H1 (cell line): ENCODE measurements around the gene EFEMP1. TPM values are rescaled to one million over a fixed set of nuclear protein-coding genes. Genes with fewer than 3 reads are reported as not detected.

Experiments used
- CTCF ChIA-PET: fragments of 300-600 bp; sonication (Branson Sonifier 250); formaldehyde crosslinking; loops from one replicate; lab custom pipeline; 2021; ENCODE audit not compliant: partially characterized antibody; lab: Charles Lee
- POLR2A ChIA-PET: fragments of 300-600 bp; sonication (Branson Sonifier 250); formaldehyde crosslinking; loops from one replicate; lab custom pipeline; 2021; ENCODE audit warnings: inconsistent platforms; ENCODE audit not compliant: partially characterized antibody; lab: Charles Lee
- DNase-seq, 2 experiments: peaks; one replicate each; pipeline versions ENCODE4 v3.0.0 to v3.0.0-alpha.2; 2010 to 2022; ENCODE audit warnings: low spot score in 2 of 2, low read depth in 1 of 2, mixed read lengths in 1 of 2
- FAIRE-seq: peaks from 2 replicates; lab custom pipeline; 2011; peaks lifted over from hg19 to GRCh38; lab: Jason Lieb, UNC
- H2AFZ ChIP-seq: 2 replicates; pipeline ENCODE4 v1.8.1; 2012; ENCODE audit warnings: low read length, inconsistent platforms
- H2AK5ac ChIP-seq: 2 replicates; pipeline ENCODE4 v1.6.1; 2013; ENCODE audit warnings: low read depth, low read length
- H2BK120ac ChIP-seq: replicated peaks from 2 replicates; pipeline ENCODE3; 2013; ENCODE audit warnings: low read depth, low read length, inconsistent platforms
- H2BK12ac ChIP-seq: 2 replicates; pipeline ENCODE4 v1.6.1; 2013; ENCODE audit warnings: low read depth, low read length
- H2BK15ac ChIP-seq: 2 replicates; pipeline ENCODE4 v1.6.1; 2013; ENCODE audit warnings: low read length
- H2BK20ac ChIP-seq: 2 replicates; pipeline ENCODE4 v1.6.1; 2013; ENCODE audit warnings: low read length
- H2BK5ac ChIP-seq: 2 replicates; pipeline ENCODE4 v1.6.1; 2013; ENCODE audit warnings: low read depth, low read length
- H3K14ac ChIP-seq: 2 replicates; pipeline ENCODE4 v1.6.1; 2013; ENCODE audit warnings: inconsistent platforms; ENCODE audit not compliant: insufficient read length
- H3K18ac ChIP-seq: 2 replicates; pipeline ENCODE4 v1.6.1; 2013; ENCODE audit warnings: low read length; ENCODE audit errors: extremely low read depth
- H3K23ac ChIP-seq: 2 replicates; pipeline ENCODE4 v1.6.1; 2013; ENCODE audit warnings: inconsistent platforms; ENCODE audit not compliant: insufficient read length
- H3K23me2 ChIP-seq: 2 replicates; pipeline ENCODE4 v1.6.1; 2013; ENCODE audit warnings: low read depth, low read length
- H3K27ac ChIP-seq: 2 replicates; pipeline ENCODE4 v1.6.1; 2011; ENCODE audit warnings: low read depth, low read length, inconsistent platforms
- H3K27me3 ChIP-seq, 4 experiments: replicated peaks in 1 of 4; 1 replicate in 1 of 4; 2 replicates in 3 of 4; pipeline versions ENCODE4 v1.6.1 to v1.8.1; 2011 to 2013; ENCODE audit warnings: low read length in 3 of 4, mild to moderate bottlenecking in 3 of 4, inconsistent platforms in 2 of 4, mixed read lengths in 2 of 4, moderate library complexity in 1 of 4; ENCODE audit not compliant: control insufficient read depth in 3 of 4, insufficient read depth in 3 of 4; ENCODE audit errors: extremely low read depth in 1 of 4
- H3K36me3 ChIP-seq, 4 experiments: 2 replicates each; pipeline versions ENCODE4 v1.6.1 to v1.8.1; 2011 to 2013; ENCODE audit warnings: mild to moderate bottlenecking in 4 of 4, low read length in 3 of 4, moderate library complexity in 2 of 4, control low read depth in 1 of 4, inconsistent platforms in 1 of 4; ENCODE audit not compliant: insufficient read depth in 4 of 4, control insufficient read depth in 2 of 4
- H3K4ac ChIP-seq: replicated peaks from 2 replicates; pipeline ENCODE3; 2013; ENCODE audit warnings: low read length, low read depth, mixed read lengths, inconsistent platforms; ENCODE audit not compliant: insufficient read length
- H3K4me1 ChIP-seq, 4 experiments: replicated peaks in 1 of 4; 1 replicate in 1 of 4; 2 replicates in 3 of 4; pipeline versions ENCODE4 v1.6.1 to v1.8.1; 2011 to 2013; ENCODE audit warnings: low read length in 3 of 4, inconsistent platforms in 2 of 4, mixed read lengths in 1 of 4; ENCODE audit not compliant: insufficient read depth in 4 of 4, control insufficient read depth in 3 of 4
- H3K4me2 ChIP-seq, 2 experiments: 2 replicates each; pipeline versions ENCODE4 v1.6.1 to v1.8.1; 2011 to 2013; ENCODE audit warnings: low read depth in 2 of 2, low read length in 2 of 2, control low read depth in 1 of 2, inconsistent platforms in 1 of 2, mild to moderate bottlenecking in 1 of 2; ENCODE audit not compliant: insufficient read depth in 1 of 2
- H3K4me3 ChIP-seq, 4 experiments: fragments of 200-600, 300-600 bp in 1 of 4; sonication (generic), shearing (Covaris generic), sonication (Bioruptor Twin) in 1 of 4; 2 replicates each; pipeline versions ENCODE4 v1.5.1 to v1.8.1; 2011 to 2016; ENCODE audit warnings: low read length in 4 of 4, low read depth in 3 of 4, control low read depth in 2 of 4, inconsistent platforms in 2 of 4, mild to moderate bottlenecking in 2 of 4, mixed read lengths in 1 of 4, moderate library complexity in 1 of 4; ENCODE audit not compliant: insufficient read depth in 2 of 4; ENCODE audit errors: extremely low read depth in 1 of 4
- H3K56ac ChIP-seq: replicated peaks from 2 replicates; pipeline ENCODE3; 2013; ENCODE audit warnings: low read depth, mild to moderate bottlenecking, mixed read lengths, low read length, inconsistent platforms; ENCODE audit not compliant: insufficient read length
- H3K79me1 ChIP-seq: 2 replicates; pipeline ENCODE4 v1.6.1; 2013; ENCODE audit warnings: low read depth, low read length, control low read depth
- H3K79me2 ChIP-seq, 2 experiments: 2 replicates each; pipeline versions ENCODE4 v1.6.1 to v1.8.1; 2012 to 2013; ENCODE audit warnings: low read length in 2 of 2, mild to moderate bottlenecking in 2 of 2, inconsistent platforms in 1 of 2; ENCODE audit not compliant: insufficient read depth in 2 of 2, control insufficient read depth in 1 of 2
- H3K9ac ChIP-seq, 4 experiments: replicated peaks in 1 of 4; 1 replicate in 1 of 4; 2 replicates in 3 of 4; pipeline versions ENCODE4 v1.6.1 to v1.8.1; 2011 to 2013; ENCODE audit warnings: low read depth in 3 of 4, low read length in 3 of 4, control low read depth in 2 of 4, mild to moderate bottlenecking in 2 of 4, moderate library complexity in 2 of 4, inconsistent platforms in 1 of 4; ENCODE audit errors: extremely low read depth in 1 of 4
- H3K9me3 ChIP-seq, 2 experiments: 2 replicates each; pipeline versions ENCODE4 v1.6.1 to v1.8.1; 2012 to 2013; ENCODE audit warnings: mild to moderate bottlenecking in 2 of 2, moderate library complexity in 2 of 2, control low read depth in 1 of 2, inconsistent platforms in 1 of 2, low read depth in 1 of 2, low read length in 1 of 2, mixed read lengths in 1 of 2; ENCODE audit not compliant: insufficient read depth in 2 of 2
- H4K20me1 ChIP-seq, 2 experiments: replicated peaks in 1 of 2; 2 replicates each; pipeline versions ENCODE3 to v1.8.1; 2011 to 2013; ENCODE audit warnings: inconsistent platforms in 2 of 2, low read length in 2 of 2, mild to moderate bottlenecking in 1 of 2; ENCODE audit not compliant: insufficient read depth in 2 of 2, control insufficient read depth in 1 of 2
- H4K5ac ChIP-seq: 2 replicates; pipeline ENCODE4 v1.6.1; 2013; ENCODE audit warnings: low read length, low read depth, mixed read lengths, inconsistent platforms; ENCODE audit not compliant: insufficient read length
- H4K8ac ChIP-seq: 2 replicates; pipeline ENCODE4 v1.8.0; 2013; ENCODE audit warnings: mild to moderate bottlenecking, moderate library complexity, low read length, inconsistent platforms; ENCODE audit not compliant: insufficient read depth; ENCODE audit errors: extremely low read depth
- H4K91ac ChIP-seq: replicated peaks from 2 replicates; pipeline ENCODE3; 2013; ENCODE audit warnings: low read length, mixed read lengths, inconsistent platforms; ENCODE audit not compliant: insufficient read length
- CBX5 ChIP-seq: fragments of 300-800, 300-1000 bp; sonication (generic); IDR thresholded peaks from 2 replicates; pipeline ENCODE4 v1.7.1; 2016; ENCODE audit warnings: antibody characterized with exemption, low read length, low read depth
- CHD2 ChIP-seq: IDR thresholded peaks from 2 replicates; pipeline ENCODE4 v1.6.1; 2012; ENCODE audit warnings: low read length, improper control_type of control experiment
- PHF8 ChIP-seq: fragments of 200-600 bp; sonication (generic); conservative IDR thresholded peaks from 2 replicates; pipeline ENCODE4 v1.7.1; 2012; ENCODE audit warnings: low read depth, mild to moderate bottlenecking, inconsistent platforms, low read length, moderate library complexity
- RBBP5 ChIP-seq: IDR thresholded peaks from 2 replicates; pipeline ENCODE4 v1.7.1; 2012; ENCODE audit warnings: low read depth, mild to moderate bottlenecking, inconsistent platforms, low read length, moderate library complexity, borderline replicate concordance
- TAF7 ChIP-seq: optimal IDR thresholded peaks from 2 replicates; pipeline ENCODE3; 2011; ENCODE audit warnings: low read depth, mild to moderate bottlenecking, inconsistent platforms, low read length, moderate library complexity, borderline replicate concordance
- polyA plus RNA-seq, 7 experiments: library from polyadenylated mRNA; depleted of rRNA in 3 of 7; stranded (reverse) in 5 of 7; unstranded in 2 of 7; fragments of >200 nt in 5 of 7; fragments of 200-250 nt in 2 of 7; gene quantifications; 1 replicate in 5 of 7; 2 replicates in 1 of 7; 4 replicates in 1 of 7; pipeline versions ENCODE4 v1.2.1 to v1.2.3, GENCODE V29; 2011 to 2013; ENCODE audit warnings: missing spikeins in 2 of 7, mixed read lengths in 2 of 7
- total RNA-seq: library from RNA; stranded (reverse); fragmentation: NEBNext Ultra II Directional; extraction: Animal tissue kit (Norgen Biotek cat#: 25700); gene quantifications from 2 replicates; pipeline ENCODE4 v1.2.1, GENCODE V29; 2021

EFEMP1 gene
- total and polyA plus RNA-seq, 2 of the 8 experiments (the other 6 are each of a cell fraction or from before 2014, with no cell fraction given), result 15.5 to 19.7 TPM

DNA sequence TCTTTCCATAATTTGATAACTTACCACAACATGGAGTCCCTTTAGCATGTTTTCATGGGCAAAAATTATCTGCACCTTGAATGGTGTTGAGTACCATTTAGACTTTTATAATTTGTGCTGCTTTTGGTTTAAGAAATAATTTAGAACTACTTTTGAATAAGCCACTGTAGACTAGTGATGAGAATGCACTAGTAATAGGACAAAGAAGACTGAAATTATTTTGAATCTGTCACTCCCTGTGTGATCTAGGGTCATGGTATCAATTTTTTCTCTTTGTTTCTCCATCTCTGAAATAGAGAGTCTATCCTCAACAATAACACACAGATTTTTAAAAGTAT is 37.7 kb downstream of the EFEMP1 start:
- H3K36me3 ChIP-seq, result no peaks in the 10 kb centered on the region
- no peaks in the 10 kb centered on the region for H3K27me3 ChIP-seq
- H3K56ac ChIP-seq, result no peak overlapping the region
- TF ChIP-seq CHD2 (no peak), RBBP5 (no peak), TAF7 (no peak), CBX5 (no peak), PHF8 (no peak)
- H4K5ac ChIP-seq, result no peak overlapping the region
- no peak overlapping the region for H3K4ac ChIP-seq
- H2BK20ac ChIP-seq, result no peak overlapping the region
- ChIA-PET POLR2A (no interaction called here), CTCF (interaction anchor here (0.6 to 1.7 kb wide), 3 partner anchors 40 to 251 kb away, joined by 4 to 11 read pairs (median 4); no protein-coding TSS in a partner anchor)
- no peak overlapping the region for H3K9ac ChIP-seq
- no peaks in the 10 kb centered on the region for H3K9me3 ChIP-seq
- no peak for DNase-seq
- H3K23ac ChIP-seq, result no peak overlapping the region
- H3K18ac ChIP-seq, result no peak overlapping the region
- H2BK120ac ChIP-seq, result no peak overlapping the region
- no peak overlapping the region for H2AK5ac ChIP-seq
- H2BK12ac ChIP-seq, result no peak overlapping the region
- H3K14ac ChIP-seq, result no peak overlapping the region
- no peak overlapping the region for H4K8ac ChIP-seq
- H4K20me1 ChIP-seq, result no peaks in the 10 kb centered on the region
- H2AFZ ChIP-seq, result no peak overlapping the region
- no peak overlapping the region for H4K91ac ChIP-seq
- H2BK5ac ChIP-seq, result no peak overlapping the region
- no peaks in the 10 kb centered on the region for H3K79me2 ChIP-seq
- no peak overlapping the region for H3K4me3 ChIP-seq
- H2BK15ac ChIP-seq, result no peak overlapping the region
- no peak for FAIRE-seq
- H3K4me2 ChIP-seq, result no peak overlapping the region
- no peaks in the 10 kb centered on the region for H3K23me2 ChIP-seq
- no peak overlapping the region for H3K27ac ChIP-seq
- H3K4me1 ChIP-seq, result peaks cover 0 to 6% (median 0%) of the 10 kb centered on the region in 4 experiments; a peak in 1 of 7 replicates
- no peaks in the 10 kb centered on the region; the same call in 1 of the 2 replicates for H3K79me1 ChIP-seq
